Smooth muscle cell of the brain vasculature (primary cell): Measurements from ENCODE around the gene CRADD.
"Not testable (repeated sequence)": the region's sequence is repeated elsewhere in the genome, so short reads cannot be mapped to it uniquely, and the experiment has no call there.

ENCODE experiments used
- DNase-seq: peaks from one replicate; pipeline ENCODE4 v3.0.0-alpha.2; 2012; ENCODE audit warnings: low read depth, low spot score

The CRADD gene

GRCh38 chr12:93706824-93707223, 29.6 kb downstream of the CRADD start:
- no peak for DNase-seq

GRCh38 chr12:93707836-93708235, 30.7 kb downstream of the CRADD start:
- DNase-seq, result no peak

DNA sequence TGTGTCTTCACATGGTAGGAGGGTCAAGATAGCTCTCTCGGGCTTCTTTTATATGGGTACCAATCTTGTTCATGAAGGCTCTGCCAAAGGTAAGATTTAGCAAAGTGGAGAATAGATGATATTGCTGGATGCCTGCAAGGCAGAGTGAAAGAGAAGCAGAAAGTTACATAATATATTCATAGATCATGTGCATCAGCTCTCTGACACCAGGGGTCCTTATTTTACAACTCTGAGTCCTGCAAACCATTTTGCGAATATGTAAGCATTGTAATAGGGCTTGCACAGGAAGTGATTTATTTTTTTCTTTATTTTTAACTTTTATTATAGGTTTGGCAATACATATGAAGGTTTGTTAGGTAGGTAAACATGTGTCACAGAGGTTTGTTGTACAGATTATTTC, 31.8 kb downstream of the CRADD start:
- no peak for DNase-seq

GRCh38 chr12:93709386-93709785, 32.2 kb downstream of the CRADD start:
- DNase-seq, result no peak

GRCh38 chr12:93710574-93710926, 33.4 kb downstream of the CRADD start:
- DNase-seq, result no peak

DNA sequence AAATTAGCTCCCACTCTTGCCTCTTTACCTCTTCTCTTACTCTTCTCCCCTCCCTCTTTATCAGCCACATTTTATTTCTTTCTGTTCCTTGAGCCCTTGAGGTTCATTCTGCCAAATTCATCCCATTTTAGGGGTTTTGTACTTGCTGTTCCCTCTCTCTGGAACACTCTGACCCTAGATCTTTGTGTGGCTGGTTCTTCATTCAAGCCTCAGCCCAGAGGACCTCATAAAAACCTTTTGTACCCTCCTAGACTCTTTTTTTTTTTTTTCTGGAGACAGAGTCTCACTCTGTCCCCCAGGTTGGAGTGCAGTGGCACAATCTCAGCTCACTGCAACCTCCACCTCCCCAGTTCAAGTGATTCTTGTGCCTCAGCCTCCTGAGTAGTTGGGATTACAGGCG, 34.3 kb downstream of the CRADD start:
- not testable (repeated sequence) for DNase-seq

DNA sequence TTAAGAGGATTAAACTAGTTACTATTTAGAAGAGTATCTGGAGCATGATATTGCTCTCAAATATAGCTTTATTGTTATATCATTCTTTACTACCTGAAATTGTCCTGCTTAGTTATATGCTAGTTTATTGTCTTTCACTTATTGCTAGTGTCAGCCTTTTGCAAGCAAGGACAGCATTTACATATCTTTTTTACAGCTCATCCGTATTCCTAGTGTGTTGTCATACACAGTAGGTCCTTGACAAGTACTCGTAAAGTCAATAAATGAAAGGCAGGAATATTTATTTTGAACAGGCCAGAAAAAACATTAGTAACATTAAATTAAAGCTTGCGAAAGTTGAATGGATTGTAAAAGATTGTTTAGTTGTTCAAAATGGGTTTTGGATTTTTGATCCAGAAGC, 35.0 kb downstream of the CRADD start:
- DNase-seq, result no peak

GRCh38 chr12:93713060-93713459, 35.9 kb downstream of the CRADD start:
- DNase-seq, result no peak

GRCh38 chr12:93713800-93714199, 36.6 kb downstream of the CRADD start:
- no peak for DNase-seq

- no peak for DNase-seq
Observed at GRCh38 chr12:93714382-93714781, 37.2 kb downstream of the CRADD start.

DNA sequence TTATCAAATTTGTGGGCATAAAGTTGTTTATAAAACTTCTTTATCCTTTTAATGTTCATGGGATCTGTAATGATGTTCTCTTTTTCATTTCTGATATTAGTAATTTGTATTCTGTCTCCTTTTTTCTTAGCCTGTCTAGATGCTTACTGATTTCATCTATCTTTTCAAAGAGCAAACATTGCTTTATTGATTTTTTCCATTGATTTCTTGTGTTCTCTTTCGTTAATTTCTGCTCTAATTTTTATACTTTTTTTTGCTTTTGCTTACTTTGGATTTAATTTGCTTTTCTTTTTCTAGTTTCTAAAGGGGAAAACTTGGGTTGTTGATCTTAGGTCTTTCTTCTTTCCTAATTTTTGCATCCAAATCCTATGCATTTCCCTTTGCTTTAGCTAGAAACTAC, 42.5 kb downstream of the CRADD start:
- DNase-seq, result no peak

GRCh38 chr12:93720559-93720958, 43.4 kb downstream of the CRADD start:
- DNase-seq, result no peak

- no peak for DNase-seq
Observed at GRCh38 chr12:93722179-93722578, 45.0 kb downstream of the CRADD start.

GRCh38 chr12:93722835-93723567, 45.8 kb downstream of the CRADD start:
- no peak for DNase-seq

- DNase-seq, result no peak
Observed at GRCh38 chr12:93723568-93723930, 46.4 kb downstream of the CRADD start.

DNA sequence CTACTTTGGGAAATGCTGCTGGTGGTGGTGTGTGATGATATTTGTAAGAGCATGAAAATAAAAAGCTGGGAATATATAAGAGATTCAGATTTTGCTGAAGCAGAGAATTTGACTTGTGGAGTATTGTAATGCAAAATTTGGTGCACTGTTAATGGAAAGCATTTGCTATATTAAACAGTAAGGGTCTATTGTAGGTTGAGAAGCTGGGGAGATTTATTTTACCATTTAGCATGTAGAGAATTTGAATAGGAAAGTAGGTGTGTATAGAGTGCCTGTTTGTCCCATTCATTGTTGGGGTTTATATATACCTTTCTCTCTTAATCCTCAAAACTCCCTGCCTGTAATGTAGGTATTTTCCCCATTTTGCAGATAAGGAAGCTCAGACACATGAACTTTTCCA, 48.4 kb downstream of the CRADD start:
- DNase-seq, result no peak

DNA sequence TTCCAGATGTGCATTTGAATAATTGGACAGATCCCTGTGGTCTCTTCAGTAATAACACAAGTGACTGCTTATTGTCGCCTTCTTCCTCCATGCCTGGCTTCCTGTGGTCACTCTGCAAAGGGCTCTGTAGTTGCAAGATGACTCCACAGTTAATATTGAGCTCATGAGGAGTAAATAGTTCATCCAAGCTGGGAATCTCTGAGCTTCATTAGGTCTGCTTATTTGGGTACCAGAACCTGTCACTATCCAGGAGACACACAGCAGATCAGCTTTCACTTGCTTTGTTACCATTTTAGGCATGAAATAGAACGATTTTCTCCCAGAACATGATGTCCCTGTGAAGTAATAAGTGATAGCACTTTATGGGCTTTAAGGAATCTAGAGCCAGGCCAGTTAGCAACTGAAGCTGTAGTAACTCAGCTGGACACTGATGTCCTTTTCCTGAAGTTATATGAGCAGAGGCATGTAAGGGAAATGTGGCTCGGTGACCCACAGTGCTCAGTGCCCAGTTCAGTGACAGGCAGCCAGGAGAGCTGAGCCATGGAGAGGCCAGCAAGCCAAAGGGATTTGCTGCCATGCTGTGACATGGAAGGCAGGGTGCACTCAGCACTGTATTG, 50.1 kb downstream of the CRADD start:
- DNase-seq, result no peak

GRCh38 chr12:93727911-93728310, 50.7 kb downstream of the CRADD start:
- DNase-seq, result no peak

DNA sequence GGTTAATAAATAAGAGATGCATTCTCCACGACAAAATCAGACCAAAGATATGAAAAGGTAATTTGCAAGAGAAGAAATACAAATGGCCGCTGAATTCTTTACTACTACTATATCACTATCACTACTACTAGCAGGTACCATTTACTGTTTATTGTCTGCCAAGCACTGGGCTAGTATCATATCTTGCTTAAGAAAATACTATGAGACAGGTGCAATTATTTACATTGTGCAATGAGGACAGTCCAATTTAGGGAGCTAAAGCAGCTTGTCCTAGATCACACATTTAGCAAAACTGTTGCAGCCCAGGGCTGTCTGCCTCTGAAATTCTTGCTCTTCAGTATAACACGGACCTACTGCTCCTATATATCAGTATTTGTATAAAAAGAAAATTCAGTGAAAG, 52.8 kb downstream of the CRADD start:
- DNase-seq, result no peak

- DNase-seq, result no peak
Observed at GRCh38 chr12:93733358-93733757, 56.2 kb downstream of the CRADD start.

DNA sequence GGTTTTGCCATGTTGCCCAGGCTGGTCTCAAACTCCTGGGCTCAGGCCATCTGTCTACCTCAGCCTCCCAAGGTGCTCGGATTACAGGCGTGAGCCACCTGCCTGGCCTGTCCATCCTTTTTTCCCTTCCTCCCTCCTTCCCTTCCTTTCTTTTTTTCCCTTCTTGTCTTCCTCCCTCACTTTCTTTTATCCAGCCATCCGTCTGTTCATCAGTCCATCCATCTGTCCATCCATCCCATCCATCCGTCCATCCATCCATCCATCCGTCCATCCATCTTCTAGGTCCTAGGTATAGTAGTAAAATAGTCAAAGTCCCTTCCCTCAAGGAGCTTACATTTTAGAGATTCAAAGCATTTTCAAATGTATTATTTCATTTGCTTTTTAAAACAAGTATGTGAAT, 56.8 kb downstream of the CRADD start:
- DNase-seq, result no peak

- no peak for DNase-seq
Observed at GRCh38 chr12:93734784-93735183, 57.6 kb downstream of the CRADD start.

GRCh38 chr12:93736640-93737178, 59.5 kb downstream of the CRADD start:
- DNase-seq, result no peak
